T-helper 17 cell (primary cell): ENCODE data around the gene ITGB5. TPM values are rescaled to one million over a fixed set of nuclear protein-coding genes. Genes with fewer than 3 reads are reported as not detected.
A peak's percentile ranks its signal among the peaks of the same experiment; 100 is the strongest.

Experiments used
- ATAC-seq: fragments of 150-1000 bp; cut with Tn5 transposase; 2 replicates; pipeline ENCODE4 v1.10.0; 2021; ENCODE audit warnings: mild to moderate bottlenecking, moderate library complexity
- DNase-seq, 3 donors: peaks; one replicate each; pipeline versions ENCODE4 v3.0.0 to v3.0.0-alpha.2; 2020 to 2021
- H3K9me3 ChIP-seq: one replicate; pipeline ENCODE4 v1.7.0; 2013; ENCODE audit warnings: low read length, mild to moderate bottlenecking; ENCODE audit not compliant: control insufficient read depth, poor library complexity, severe bottlenecking
- H3K27ac Mint-ChIP-seq: one replicate; pipeline ENCODE4 v1.8.0; 2022; ENCODE audit warnings: mild to moderate bottlenecking, moderate library complexity, mixed read lengths
- H3K27me3 Mint-ChIP-seq: one replicate; pipeline ENCODE4 v1.8.0; 2022; ENCODE audit warnings: mixed read lengths
- H3K36me3 Mint-ChIP-seq: one replicate; pipeline ENCODE4 v1.8.0; 2022; ENCODE audit warnings: low read depth, mixed read lengths
- H3K4me1 Mint-ChIP-seq: one replicate; pipeline ENCODE4 v1.8.0; 2022; ENCODE audit warnings: mild to moderate bottlenecking, mixed read lengths
- H3K4me3 Mint-ChIP-seq: one replicate; pipeline ENCODE4 v1.8.0; 2022; ENCODE audit warnings: mild to moderate bottlenecking, moderate library complexity, mixed read lengths
- total RNA-seq, 4 donors: library from RNA in 2 of 4; stranded (reverse) in 2 of 4; gene quantifications; one replicate each; pipeline ENCODE4 v1.2.3 and lab custom pipeline; 2022 to 2026

ITGB5 gene
- total RNA-seq, 2 donors from 2014 or later: 3.1 to 61.3 TPM

- Mint-ChIP-seq H3K4me1 (peaks cover 2% of the 10 kb centered on the region), H3K36me3 (peaks cover 5% of the 10 kb centered on the region), H3K4me3 (no peak overlapping the region), H3K27me3 (peaks cover 62% of the 10 kb centered on the region), H3K27ac (no peak overlapping the region)
- DNase-seq (no peak), ATAC-seq (no peak)
- H3K9me3 ChIP-seq: no peaks in the 10 kb centered on the region
Observed at GRCh38 chr3:124818398-124819091, 68.6 kb downstream of the ITGB5 start.

- H3K27me3 Mint-ChIP-seq: peaks cover 71% of the 10 kb centered on the region
- H3K4me3 Mint-ChIP-seq: no peak overlapping the region
- H3K9me3 ChIP-seq: no peaks in the 10 kb centered on the region
- DNase-seq: no peak
- peaks cover 5% of the 10 kb centered on the region for H3K36me3 Mint-ChIP-seq
- peaks cover 2% of the 10 kb centered on the region for H3K4me1 Mint-ChIP-seq
- no peak for ATAC-seq
- no peak overlapping the region for H3K27ac Mint-ChIP-seq
Observed at GRCh38 chr3:124817079-124817478, 70.1 kb downstream of the ITGB5 start.

- H3K27ac Mint-ChIP-seq: no peak overlapping the region
- H3K36me3 Mint-ChIP-seq: peaks cover 5% of the 10 kb centered on the region
- H3K27me3 Mint-ChIP-seq: peaks cover 63% of the 10 kb centered on the region
- no peak overlapping the region for H3K4me3 Mint-ChIP-seq
- ATAC-seq (no peak), DNase-seq (no peak)
- H3K4me1 Mint-ChIP-seq: peaks cover 2% of the 10 kb centered on the region
- H3K9me3 ChIP-seq: no peaks in the 10 kb centered on the region
Observed at GRCh38 chr3:124816206-124816605, 71.0 kb downstream of the ITGB5 start.

GRCh38 chr3:124815781-124816180 is 71.4 kb downstream of the ITGB5 start:
- DNase-seq (no peak), ATAC-seq (no peak)
- Mint-ChIP-seq H3K36me3 (peaks cover 3% of the 10 kb centered on the region), H3K4me1 (peaks cover 2% of the 10 kb centered on the region), H3K27ac (no peak overlapping the region), H3K4me3 (no peak overlapping the region), H3K27me3 (peaks cover 59% of the 10 kb centered on the region)
- no peaks in the 10 kb centered on the region for H3K9me3 ChIP-seq

GRCh38 chr3:124814620-124815421 is 72.3 kb downstream of the ITGB5 start:
- Mint-ChIP-seq H3K27me3 (peaks cover 49% of the 10 kb centered on the region), H3K4me1 (peaks cover 2% of the 10 kb centered on the region), H3K36me3 (peaks cover 3% of the 10 kb centered on the region), H3K4me3 (no peak overlapping the region), H3K27ac (no peak overlapping the region)
- H3K9me3 ChIP-seq: no peaks in the 10 kb centered on the region
- ATAC-seq (no peak), DNase-seq (no peak)

GRCh38 chr3:124813541-124813940 is 73.6 kb downstream of the ITGB5 start:
- no peak for DNase-seq
- no peaks in the 10 kb centered on the region for H3K36me3 Mint-ChIP-seq
- H3K4me1 Mint-ChIP-seq: peaks cover 2% of the 10 kb centered on the region
- no peaks in the 10 kb centered on the region for H3K9me3 ChIP-seq
- H3K27me3 Mint-ChIP-seq: peaks cover 42% of the 10 kb centered on the region
- no peak for ATAC-seq
- H3K4me3 Mint-ChIP-seq: no peak overlapping the region
- H3K27ac Mint-ChIP-seq: no peak overlapping the region

- ATAC-seq (no peak), DNase-seq (no peak)
- Mint-ChIP-seq H3K27ac (no peak overlapping the region), H3K4me1 (peaks cover 2% of the 10 kb centered on the region), H3K27me3 (peaks cover 35% of the 10 kb centered on the region), H3K36me3 (no peaks in the 10 kb centered on the region), H3K4me3 (no peak overlapping the region)
- no peaks in the 10 kb centered on the region for H3K9me3 ChIP-seq
Observed at GRCh38 chr3:124812291-124813265, 74.6 kb downstream of the ITGB5 start.

GRCh38 chr3:124811436-124811835 is 75.7 kb downstream of the ITGB5 start:
- H3K9me3 ChIP-seq: no peaks in the 10 kb centered on the region
- Mint-ChIP-seq H3K4me3 (no peak overlapping the region), H3K27ac (no peak overlapping the region), H3K27me3 (peaks cover 31% of the 10 kb centered on the region), H3K4me1 (peaks cover 1% of the 10 kb centered on the region), H3K36me3 (no peaks in the 10 kb centered on the region)
- no peak for DNase-seq
- ATAC-seq: no peak

GRCh38 chr3:124810970-124811369 is 76.2 kb downstream of the ITGB5 start:
- H3K4me3 Mint-ChIP-seq: no peak overlapping the region
- no peaks in the 10 kb centered on the region for H3K36me3 Mint-ChIP-seq
- no peaks in the 10 kb centered on the region for H3K9me3 ChIP-seq
- ATAC-seq (no peak), DNase-seq (no peak)
- H3K27me3 Mint-ChIP-seq: peaks cover 33% of the 10 kb centered on the region
- peaks cover 2% of the 10 kb centered on the region for H3K4me1 Mint-ChIP-seq
- no peak overlapping the region for H3K27ac Mint-ChIP-seq

GRCh38 chr3:124809039-124809438 is 78.1 kb downstream of the ITGB5 start:
- peaks cover 2% of the 10 kb centered on the region for H3K4me1 Mint-ChIP-seq
- peak overlapping the region; percentile 41 for H3K4me3 Mint-ChIP-seq
- no peak for DNase-seq

GRCh38 chr3:124805671-124806070 is 81.5 kb downstream of the ITGB5 start:
- DNase-seq (no peak), ATAC-seq (no peak)
- peaks cover 2% of the 10 kb centered on the region for H3K4me1 Mint-ChIP-seq
- no peak overlapping the region for H3K4me3 Mint-ChIP-seq
- H3K9me3 ChIP-seq: no peaks in the 10 kb centered on the region
- H3K36me3 Mint-ChIP-seq: no peaks in the 10 kb centered on the region
- H3K27ac Mint-ChIP-seq: peak overlapping the region; percentile 2
- H3K27me3 Mint-ChIP-seq: peaks cover 28% of the 10 kb centered on the region

More at GRCh38 chr3:124809039-124809438, 78.1 kb downstream of the ITGB5 start:
- Mint-ChIP-seq H3K27me3 (peaks cover 36% of the 10 kb centered on the region), H3K27ac (no peak overlapping the region), H3K36me3 (no peaks in the 10 kb centered on the region)
- no peak for ATAC-seq
- no peaks in the 10 kb centered on the region for H3K9me3 ChIP-seq

GRCh38 chr3:124804875-124805274 is 82.3 kb downstream of the ITGB5 start:
- no peaks in the 10 kb centered on the region for H3K9me3 ChIP-seq
- Mint-ChIP-seq H3K27ac (peak overlapping the region; percentile 2), H3K36me3 (no peaks in the 10 kb centered on the region), H3K27me3 (peaks cover 28% of the 10 kb centered on the region), H3K4me1 (peaks cover 2% of the 10 kb centered on the region), H3K4me3 (no peak overlapping the region)
- ATAC-seq (no peak), DNase-seq (no peak)

- peaks cover 2% of the 10 kb centered on the region for H3K4me1 Mint-ChIP-seq
- ATAC-seq (no peak), DNase-seq (no peak)
- H3K27ac Mint-ChIP-seq: no peak overlapping the region
- no peak overlapping the region for H3K4me3 Mint-ChIP-seq
- H3K27me3 Mint-ChIP-seq: peaks cover 29% of the 10 kb centered on the region
- H3K9me3 ChIP-seq: no peaks in the 10 kb centered on the region
- no peaks in the 10 kb centered on the region for H3K36me3 Mint-ChIP-seq
Observed at GRCh38 chr3:124802702-124803101, 84.5 kb downstream of the ITGB5 start.
